HG02840 (cell line): Measurements from ENCODE around the gene CENPB.
"Not testable (repeated sequence)": the region's sequence is repeated elsewhere in the genome, so short reads cannot be mapped to it uniquely, and the experiment has no call there.

Experiments
- ATAC-seq: cut with Tn5 transposase; IDR thresholded peaks from one replicate; pipeline ENCODE4 v1.9.1; 2021; ENCODE audit warnings: mild to moderate bottlenecking, moderate library complexity, moderate number of reproducible peaks; ENCODE audit not compliant: unreplicated experiment, low FRiP score

The CENPB gene

DNA sequence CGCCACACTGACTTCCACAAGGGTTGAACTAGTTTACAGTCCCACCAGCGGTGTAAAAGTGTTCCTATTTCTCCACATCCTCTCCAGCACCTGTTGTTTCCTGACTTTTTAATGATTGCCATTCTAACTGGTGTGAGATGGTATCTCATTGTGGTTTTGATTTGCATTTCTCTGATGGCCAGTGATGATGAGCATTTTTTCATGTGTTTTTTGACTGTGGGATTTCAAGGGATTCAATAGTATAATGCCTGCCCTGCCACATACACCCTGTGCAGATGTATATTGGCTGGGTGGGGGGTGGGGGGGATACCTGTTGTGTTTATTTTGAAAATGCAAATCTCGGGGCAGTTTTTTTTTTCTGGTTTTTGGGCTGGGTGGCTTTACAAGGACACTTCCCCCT lies 7.6 kb upstream of the CENPB start:
- ATAC-seq, result not testable (repeated sequence)

DNA sequence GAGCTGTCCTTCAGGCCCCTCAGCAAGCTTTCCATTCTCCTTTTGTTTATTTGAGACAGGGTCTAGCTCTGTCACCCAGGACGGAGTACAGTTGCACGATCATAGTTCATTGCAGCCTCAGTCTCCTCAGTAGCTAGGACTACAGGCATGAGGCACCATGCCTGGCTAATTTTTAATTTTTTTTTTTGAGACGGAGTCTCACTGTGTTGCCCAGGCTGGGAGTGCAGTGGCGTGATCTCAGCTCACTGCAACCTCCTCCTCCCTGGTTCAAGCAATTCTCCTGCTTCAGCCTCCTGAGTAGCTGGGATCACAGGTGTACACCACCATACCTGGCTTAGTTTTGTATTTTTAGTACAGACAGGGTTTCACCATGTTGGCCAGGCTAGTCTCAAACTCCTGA lies 2.7 kb upstream of the CENPB start:
- ATAC-seq, result not testable (repeated sequence)

DNA sequence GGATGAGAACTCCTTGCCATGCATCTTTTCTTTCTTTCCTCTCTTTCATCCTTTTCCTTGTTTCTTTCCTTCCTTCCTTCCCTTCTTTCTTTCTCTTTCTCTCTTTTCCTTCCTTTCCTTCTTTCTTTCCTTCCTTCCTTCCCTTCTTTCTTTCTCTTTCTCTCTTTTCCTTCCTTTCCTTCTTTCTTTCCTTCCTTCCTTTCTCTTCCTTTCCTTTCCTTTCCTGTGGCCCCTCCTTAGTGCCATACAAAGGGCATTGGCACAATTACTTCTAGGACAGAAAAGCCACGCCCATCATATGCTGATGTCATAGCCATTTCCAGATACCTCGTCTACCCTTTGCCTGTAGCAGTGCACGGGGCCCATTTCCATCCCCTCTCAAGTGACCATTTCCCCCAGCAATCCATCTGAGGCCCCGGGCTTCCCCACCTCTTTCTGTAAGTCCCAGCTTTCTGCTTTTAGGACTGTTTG lies 2.2 kb upstream of the CENPB start:
- ATAC-seq, result no peak

DNA sequence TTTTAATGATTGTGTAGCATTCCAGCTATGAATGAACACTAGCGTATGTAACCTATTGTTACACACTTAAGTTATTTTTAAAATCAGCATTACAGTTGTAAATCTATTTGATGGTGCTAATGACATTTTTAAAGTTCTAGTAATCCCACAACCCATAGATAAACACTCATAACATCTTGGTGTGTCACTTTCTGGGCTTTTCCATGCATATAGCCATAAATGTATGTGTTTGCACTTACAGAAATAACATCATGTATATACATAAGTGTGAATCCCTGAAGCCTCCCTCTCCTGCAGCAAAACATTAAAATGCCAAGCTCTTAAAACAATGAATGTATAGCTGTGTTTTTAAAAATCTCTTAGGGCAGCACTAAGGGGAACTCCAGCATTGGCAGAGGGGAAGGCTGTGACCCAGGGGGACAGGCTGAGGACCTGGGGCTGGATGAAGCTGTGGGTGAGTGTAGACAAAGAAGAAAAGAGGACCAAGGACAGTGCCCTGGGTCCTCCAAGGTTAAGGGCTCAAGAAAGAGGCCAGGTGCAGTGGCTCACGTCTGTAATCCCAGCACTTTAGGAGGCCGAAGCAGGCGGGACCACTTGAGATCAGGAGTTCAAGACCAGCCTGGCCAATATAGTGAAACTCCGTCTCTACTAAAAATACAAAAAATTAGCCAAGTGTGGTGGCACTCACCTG lies 929 bp upstream of the CENPB start:
- ATAC-seq, result no peak

DNA sequence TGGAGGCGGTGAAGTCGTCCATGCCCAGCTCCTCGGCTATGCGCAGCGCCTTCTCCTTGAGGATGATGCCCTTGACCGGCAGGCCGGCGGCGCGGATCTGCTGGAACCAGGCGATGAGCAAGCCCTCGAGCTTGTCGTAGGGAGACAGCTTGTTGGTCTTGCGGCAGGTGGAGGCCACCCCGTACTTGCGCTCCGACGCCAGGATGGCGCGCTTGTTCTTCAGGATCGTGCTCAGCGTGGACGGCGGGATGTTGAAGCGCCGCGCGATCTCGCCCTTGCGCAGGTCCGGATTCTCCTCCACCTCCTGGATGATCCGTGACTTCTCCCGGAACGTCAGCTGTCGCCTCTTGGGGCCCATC lies 435 bp downstream of the CENPB start:
- ATAC-seq, result no peak

DNA sequence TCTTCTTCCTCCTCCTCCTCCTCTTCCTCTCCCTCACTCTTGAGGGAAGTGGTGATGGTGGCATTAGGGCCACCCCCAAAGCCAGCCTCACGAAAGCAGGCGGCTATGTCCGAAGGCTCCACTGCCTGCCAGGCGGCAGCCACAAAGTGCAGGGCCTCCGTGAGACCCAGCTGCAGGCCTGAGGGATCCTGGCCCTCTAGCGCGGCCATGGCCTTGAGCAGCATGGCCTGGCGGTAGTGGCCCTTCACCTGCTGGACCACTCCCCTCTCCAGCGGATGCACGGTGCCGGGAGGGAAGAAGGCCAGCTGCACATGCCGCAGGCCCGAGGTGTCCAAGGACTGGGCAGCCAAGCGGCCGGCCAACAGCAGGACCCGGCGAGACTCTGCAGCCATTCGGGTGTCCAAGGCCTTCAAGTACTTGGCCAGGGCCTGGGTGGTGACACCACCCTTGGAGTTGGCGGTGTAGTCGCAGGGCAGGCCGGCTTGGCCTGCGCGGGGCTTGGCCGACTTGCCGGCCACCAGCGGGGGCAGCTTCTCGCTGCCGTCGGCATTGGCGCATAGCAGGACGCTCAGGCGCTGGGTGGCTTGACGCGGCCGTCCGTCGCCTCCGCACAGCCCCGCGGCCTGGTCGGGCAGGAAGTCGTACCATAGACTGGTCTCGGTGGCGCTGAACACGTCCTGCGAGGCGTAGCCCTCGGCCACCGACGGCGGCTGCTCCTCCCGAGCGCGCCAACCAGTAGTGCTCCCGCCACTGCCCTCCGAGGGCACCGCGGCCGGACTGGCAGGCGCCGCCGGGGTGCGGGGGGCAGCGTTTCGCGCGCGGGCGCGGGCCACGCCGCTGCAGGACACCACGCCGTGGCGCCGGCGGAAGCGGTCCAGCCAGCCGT lies 1.1 kb downstream of the CENPB start:
- no peak for ATAC-seq

DNA sequence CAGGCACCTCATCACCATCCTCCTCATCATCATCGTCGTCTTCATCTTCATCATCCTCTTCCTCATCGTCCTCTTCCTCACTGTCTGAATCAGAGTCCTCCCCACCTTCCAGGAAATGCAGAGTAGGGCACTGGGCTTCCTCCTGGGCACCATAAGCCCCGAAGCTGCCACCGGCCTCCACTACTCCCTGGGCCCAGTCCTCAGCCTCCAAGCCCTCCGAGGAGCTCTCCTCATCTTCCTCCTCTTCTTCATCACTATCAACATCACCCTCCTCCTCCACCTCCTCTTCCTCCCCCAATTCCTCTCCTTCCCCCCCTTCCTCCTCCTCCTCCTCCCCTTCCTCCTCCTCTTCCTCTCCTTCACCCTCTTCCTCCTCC lies 1.7 kb downstream of the CENPB start:
- ATAC-seq, result no peak

DNA sequence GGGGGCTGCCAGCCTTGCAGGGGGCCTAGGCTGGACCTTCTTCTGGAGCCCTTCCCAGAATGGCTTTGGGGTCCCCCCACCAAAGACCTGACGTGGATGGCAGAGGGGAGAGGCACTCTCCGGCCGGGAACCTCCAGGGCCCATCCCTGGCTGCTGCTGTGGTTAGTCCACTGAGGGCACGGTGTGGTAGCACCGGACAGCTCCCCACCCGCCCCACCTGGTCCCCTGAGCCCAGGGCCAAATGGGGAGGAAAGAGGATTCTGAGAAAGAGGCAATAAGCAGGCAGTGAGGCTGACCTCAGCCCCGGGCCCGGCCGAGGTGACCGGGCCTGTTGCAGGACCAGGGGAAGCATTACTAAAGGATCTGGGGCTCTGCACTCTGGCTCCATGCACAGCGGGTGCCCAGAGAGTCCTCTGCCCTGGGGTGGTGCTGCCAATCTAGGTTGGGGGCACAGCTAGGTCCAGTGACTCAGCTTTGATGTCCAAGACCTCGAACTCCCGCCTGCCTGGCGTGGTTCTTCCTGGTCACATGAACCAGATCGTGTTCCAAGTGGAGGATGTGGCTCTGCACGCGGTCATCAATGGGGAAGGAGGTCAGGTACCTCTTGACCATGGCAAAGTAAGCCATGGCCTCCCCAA lies 2.2 kb downstream of the CENPB start:
- no peak for ATAC-seq

DNA sequence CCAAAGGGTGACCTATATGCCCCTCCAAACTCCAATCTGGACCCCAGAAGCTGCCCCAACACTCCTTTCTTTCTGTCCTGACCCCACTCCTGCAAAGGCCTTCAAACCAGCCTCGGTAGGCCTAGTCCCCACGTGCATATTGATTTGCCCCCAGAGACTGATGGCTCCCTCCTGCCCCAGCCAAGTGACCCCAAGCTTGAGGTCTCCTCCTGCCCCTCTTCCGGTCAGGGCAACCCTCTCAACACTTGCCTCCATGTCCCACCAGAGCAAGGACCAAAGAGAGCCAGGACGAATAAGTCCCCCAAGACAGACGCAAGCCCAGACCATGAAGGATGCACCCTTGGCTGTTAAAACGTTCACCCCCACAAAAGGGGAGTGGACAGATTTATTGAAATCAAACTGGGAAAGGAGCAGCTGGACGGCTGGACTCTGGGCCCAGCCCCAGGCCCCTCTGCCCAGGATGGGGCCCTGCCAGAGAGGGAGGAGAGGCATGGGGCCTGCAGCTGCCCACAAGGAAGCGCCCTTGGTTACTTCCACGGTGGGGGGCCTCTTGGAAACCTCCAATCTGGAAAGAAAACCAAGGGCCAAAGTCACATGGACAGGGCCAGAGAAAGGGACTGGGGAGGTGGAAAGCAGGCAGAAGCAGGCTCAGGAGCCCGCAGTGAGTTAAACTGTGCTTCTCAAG lies 2.9 kb downstream of the CENPB start:
- no peak for ATAC-seq

DNA sequence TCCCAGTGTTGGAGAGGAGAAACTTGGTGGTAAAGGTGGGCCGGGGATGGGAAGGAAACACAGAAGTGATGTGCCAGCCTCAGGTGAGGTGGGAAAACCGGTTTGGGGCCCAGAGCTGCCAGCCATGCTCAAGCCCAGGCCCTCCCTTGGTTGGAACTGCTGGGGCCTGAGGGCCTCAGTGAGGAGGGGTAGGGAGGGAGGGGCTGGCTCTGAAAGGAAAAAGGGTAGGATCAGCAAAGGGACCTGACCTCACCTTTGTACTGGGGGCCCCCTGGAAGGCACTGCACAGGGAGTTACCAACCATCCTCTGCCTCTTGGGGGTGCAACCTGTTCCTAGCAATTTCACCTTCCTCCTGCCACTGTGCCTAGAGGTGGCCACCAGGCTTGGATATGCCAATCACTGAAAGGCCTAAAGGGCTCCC lies 3.5 kb downstream of the CENPB start:
- no peak for ATAC-seq

DNA sequence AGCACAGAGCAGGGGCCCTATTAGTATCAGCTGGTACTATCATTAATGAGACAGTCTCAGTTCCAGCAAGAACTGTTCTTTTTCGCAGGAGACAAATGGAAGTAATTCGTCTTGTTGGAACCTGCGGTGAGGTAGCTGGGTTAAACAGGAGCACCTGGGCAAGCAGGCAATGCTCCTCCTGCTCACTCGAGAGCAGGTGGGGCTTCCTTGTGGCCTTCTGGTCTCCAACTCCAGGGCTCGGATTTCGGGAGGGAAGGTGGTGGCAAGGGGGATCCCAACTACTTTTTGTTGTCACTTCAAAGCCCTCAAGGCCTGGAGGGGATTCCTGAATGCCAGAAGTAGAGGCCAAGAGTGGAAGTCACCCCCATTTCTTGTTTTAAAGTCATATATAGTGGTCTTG lies 3.9 kb downstream of the CENPB start:
- no peak for ATAC-seq

DNA sequence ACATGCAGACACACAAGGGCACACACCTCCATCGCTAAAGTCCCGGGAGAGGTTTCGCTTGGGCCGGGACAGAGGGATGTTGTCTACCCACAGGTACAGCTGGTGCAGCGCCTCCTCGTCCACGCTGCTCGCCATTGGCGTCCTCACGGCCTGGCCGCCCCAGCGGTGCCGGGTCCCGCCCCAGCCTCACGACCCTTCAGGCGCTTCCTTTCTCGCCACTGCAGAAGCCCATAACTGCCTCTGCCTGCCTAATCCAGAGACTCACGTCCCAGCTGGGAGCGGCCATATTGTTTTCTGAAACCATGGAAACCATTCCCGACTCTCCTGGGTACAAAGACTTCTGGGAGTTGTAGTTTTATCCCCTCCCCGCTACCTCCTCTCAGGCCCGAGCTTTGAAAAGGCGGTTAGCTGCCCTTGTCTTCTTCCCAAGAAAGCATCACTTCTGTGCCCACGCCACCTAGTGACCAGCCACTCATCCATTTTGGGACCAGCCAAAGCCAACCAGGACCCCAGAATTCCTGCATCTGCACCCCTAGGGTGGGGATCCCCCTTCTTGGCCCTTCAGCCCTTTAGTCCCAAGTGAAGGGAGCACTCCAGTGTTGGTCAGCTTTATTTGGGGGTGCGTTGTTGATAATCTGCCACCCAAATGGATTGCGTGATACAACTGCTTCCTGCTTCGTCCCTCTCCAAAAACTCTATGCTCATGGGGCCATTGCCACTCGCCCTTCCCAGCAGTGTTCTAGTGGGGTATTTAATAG lies 5.2 kb downstream of the CENPB start, which contains the start of gene SPEF1:
Gene SPEF1, minus strand, starts transcription at position 296 of the 758 bp plus-strand sequence. Its CDS starts 161 bp downstream, at position 135.
- ATAC-seq, result peak; percentile 52

DNA sequence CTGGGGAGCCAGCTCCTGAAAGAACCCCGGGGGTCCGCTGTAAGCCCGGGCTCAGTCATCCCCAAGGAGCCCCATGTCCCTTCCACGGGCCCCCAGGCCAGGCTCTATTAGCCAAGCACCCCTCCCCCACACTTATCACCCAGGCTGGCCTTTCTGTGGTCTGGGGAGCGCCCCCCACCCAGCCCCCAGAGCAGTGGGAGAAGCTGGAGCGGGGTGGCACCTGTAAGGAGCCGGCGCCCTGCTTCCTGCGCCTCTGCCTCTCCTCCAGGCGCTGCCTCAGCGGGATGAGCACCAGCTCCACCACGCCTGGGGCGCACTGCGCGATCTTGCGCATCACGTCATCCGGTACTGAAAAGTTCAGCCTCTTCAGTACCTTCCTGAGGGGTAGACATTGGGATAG lies 7.6 kb downstream of the CENPB start:
- ATAC-seq, result no peak

DNA sequence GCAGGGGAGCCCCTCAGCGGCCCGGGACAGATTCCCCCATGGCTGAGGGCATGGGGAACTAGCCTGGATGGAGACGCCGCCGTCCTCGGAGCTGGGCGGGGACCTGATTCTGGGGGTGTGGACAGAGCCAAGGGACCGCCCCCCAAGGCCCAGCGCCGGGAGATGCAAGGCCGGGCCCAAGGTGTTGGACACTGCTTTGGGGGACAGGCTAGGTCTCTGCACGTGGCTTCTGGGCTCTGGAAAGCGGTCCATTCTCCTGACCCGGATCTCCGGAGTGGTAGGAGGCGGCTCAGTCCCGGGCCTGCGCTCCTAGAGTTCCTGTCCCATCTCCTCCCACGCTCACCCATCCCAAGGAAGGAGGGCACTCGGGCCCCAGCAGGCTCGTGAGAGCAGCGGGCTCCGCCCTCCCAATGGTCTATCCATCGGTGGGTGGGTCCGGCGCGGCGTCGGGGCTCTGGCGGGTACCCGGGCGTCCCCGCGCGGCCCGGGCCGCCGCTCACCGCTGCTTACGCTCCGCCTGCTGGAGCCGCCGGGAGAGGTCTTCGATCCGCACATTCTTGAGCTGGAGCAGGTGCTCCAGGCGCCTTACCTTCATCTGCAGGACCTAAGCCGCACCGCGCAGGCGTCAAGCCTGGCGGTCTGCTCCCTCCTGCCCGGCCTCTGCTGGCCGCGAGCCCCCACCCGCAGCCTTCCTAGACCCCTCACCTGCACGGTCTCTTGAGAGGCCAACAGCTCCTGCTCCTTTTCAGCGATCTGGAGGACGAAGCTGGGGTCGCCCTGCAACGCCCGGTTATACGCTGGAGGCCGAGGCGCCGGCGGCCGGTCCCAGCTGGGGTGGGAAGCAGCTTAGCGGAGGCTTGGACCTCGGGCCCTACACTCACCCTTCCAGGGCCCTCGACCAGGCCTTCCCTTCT lies 8.6 kb downstream of the CENPB start:
- no peak for ATAC-seq

DNA sequence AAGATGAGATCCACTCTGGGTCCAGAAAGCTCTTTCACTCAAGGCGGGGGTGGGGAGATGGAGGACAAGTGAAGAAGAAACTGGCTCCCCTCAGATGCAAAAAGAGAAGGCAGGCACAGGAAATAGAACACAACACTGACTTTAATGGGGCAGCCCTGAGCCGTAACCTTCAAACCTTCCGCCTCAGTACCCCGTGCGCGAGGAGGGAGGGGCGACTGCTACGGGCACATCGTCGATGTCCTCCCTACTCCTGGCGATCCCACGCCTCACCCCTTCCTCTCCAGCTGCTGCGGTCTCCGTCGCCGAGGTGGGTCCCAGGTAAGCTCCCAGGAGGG lies 9.2 kb downstream of the CENPB start:
- ATAC-seq, result no peak

DNA sequence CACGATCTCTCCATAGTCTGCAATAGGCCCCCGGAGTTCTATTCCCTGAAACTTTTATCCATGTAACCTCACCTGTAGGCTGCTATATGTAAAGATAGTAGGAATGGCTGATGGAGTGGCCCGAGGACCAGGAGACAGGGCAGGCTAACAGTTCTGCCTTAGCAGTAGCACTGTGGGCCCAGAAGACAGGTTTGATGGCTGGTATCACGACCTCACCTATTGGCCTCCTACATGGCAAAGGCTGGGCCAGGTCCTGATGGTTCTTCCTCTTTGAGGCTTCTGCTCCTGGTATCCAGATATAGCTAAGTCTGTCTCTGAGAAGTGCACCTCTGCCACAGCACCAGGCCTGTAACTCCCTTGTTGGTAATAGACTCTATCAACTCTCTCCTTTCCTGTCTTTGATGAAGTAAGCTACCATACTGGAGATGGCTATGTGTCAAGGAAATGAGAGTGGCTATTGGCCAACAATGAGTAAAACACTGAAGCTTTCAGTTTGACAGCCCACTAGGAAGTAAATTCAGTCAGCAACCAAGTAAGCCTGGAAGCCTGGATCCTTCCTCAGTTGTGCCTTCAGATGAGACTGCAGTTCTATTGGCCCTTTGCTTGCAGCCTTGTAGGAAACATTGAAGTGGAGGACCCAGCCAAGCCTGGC lies 11.0 kb downstream of the CENPB start:
- ATAC-seq, result no peak

DNA sequence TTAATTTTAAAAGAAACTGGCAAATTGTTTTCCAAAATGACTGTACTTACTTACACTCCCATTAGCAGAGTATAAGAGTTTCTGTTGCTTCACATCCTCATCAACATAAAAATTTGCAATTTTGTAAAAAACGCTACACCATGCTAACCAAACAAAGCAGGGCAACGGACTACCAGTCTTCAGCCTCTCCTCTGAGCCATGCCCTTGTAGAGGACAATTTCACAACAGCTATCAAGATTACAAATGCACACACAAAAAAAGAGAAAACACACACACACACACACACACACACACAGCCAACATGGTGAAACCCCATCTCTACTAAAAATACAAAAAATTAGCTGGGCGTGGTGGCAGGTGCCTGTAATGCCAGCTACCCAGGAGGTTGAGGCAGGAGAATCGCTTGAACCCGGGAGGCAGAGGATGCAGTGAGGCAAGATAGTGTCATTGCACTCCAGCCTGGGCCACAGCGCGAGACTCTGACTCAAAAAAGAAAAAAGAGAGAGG lies 14.9 kb downstream of the CENPB start:
- no peak for ATAC-seq

DNA sequence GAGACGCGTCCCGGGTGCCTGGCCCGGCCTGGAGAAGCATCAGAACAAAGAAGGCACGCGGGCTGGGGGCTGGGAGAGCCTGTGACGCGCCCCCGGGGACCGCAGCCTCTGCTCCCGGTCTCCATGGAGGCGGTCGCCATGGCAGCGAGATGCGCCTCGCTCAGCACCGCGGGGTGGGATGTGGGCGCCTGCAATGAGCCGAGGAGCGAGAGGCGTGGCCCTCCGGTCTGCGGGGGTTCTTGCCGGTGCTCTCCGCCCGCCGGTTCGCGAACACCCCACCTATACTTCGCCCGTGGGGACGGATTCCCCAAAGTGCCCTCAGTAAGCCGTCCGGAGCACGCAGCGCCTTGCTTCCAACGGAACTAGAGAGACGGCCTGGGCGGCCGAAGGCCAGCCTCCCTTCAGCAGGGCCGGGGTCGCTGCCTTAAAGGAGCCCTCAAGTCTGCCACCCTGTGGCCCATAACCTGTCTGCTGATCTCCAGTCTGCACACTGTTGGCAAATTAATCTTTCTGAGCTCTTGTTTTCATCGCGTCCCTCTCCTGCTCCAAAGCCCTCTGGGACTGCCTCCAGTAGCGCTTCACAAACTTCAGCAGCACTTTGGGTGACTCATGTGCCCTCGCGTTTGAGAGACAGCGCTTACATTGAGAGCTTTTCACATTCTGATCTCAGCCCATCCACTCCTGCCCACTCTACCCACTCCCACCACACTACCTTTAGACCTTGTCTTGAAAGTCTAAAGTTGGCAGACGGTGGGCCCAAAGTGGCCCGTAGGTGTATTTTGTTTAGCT lies 18.0 kb downstream of the CENPB start:
- peak; percentile 38 for ATAC-seq
